OCI-LY3 (cell line): ENCODE measurements around the gene PMCH.

Source experiments
- H2AFZ ChIP-seq: fragments of 200-600, 300-600 bp; shearing (Covaris generic); 2 replicates; pipeline ENCODE4 v1.6.0; 2014; ENCODE audit warnings: antibody characterized with exemption, low read depth, low read length
- H3K27ac ChIP-seq: fragments of 200-600, 300-600 bp; sonication (generic); 2 replicates; pipeline ENCODE4 v1.5.1; 2014; ENCODE audit warnings: mild to moderate bottlenecking, low read length, moderate library complexity, mixed read lengths
- H3K27me3 ChIP-seq: fragments of 200-600, 300-600 bp; sonication (generic); 2 replicates; pipeline ENCODE4 v1.6.1; 2014; ENCODE audit warnings: low read depth, low read length, mixed read lengths
- H3K36me3 ChIP-seq: fragments of 200-600, 300-600 bp; sonication (generic); replicated peaks from 2 replicates; pipeline ENCODE3; 2014; ENCODE audit warnings: low read depth, low read length, mixed read lengths
- H3K4me1 ChIP-seq: fragments of 300-600, 200-600 bp; sonication (generic); 2 replicates; pipeline ENCODE4 v1.6.1; 2014; ENCODE audit warnings: low read length, mixed read lengths
- H3K4me2 ChIP-seq: fragments of 200-600, 300-600 bp; sonication (generic); 2 replicates; pipeline ENCODE4 v1.6.1; 2014; ENCODE audit warnings: low read length, mixed read lengths
- H3K4me3 ChIP-seq: fragments of 300-600, 200-600 bp; sonication (generic); 2 replicates; pipeline ENCODE4 v1.5.1; 2014; ENCODE audit warnings: antibody characterized with exemption, mild to moderate bottlenecking, low read length, moderate library complexity
- H3K79me2 ChIP-seq: fragments of 300-600, 200-600 bp; shearing (Covaris generic); 2 replicates; pipeline ENCODE4 v1.6.1; 2014; ENCODE audit warnings: mild to moderate bottlenecking, low read length, mixed read lengths
- H3K9ac ChIP-seq: fragments of 300-600, 200-600 bp; shearing (Covaris generic); 2 replicates; pipeline ENCODE4 v1.6.0; 2014; ENCODE audit warnings: mild to moderate bottlenecking, low read length, moderate library complexity
- H3K9me3 ChIP-seq: fragments of 200-600, 300-600 bp; shearing (Covaris generic); 2 replicates; pipeline ENCODE4 v1.6.1; 2014; ENCODE audit warnings: low read length, mixed read lengths; ENCODE audit not compliant: insufficient read depth
- H4K20me1 ChIP-seq: fragments of 200-600, 300-600 bp; sonication (generic); 2 replicates; pipeline ENCODE4 v1.6.1; 2016; ENCODE audit warnings: low read length, mixed read lengths; ENCODE audit not compliant: insufficient read depth
- EZH2phosphoT487 ChIP-seq: fragments of 200-600 bp; shearing (Covaris generic); IDR thresholded peaks from 2 replicates; pipeline ENCODE4 v1.6.1; 2018; ENCODE audit warnings: antibody characterized with exemption, mixed run types, low read depth
- TF ChIP-seq, protein P1 (sequence below): fragments of 200-600, 300-600 bp; sonication (generic); IDR thresholded peaks from 2 replicates; pipeline ENCODE4 v1.5.1; 2014; ENCODE audit warnings: antibody characterized with exemption, low read length, low read depth

The PMCH gene

GRCh38 chr12:102182635-102183034, 15.0 kb downstream of the PMCH start:
- Histone ChIP-seq H3K79me2 (no peaks in the 10 kb centered on the region), H3K36me3 (peaks cover 21% of the 10 kb centered on the region), H3K4me3 (no peak overlapping the region), H3K4me1 (peaks cover 5% of the 10 kb centered on the region), H3K27ac (no peak overlapping the region), H3K9ac (no peak overlapping the region), H3K27me3 (no peaks in the 10 kb centered on the region), H4K20me1 (no peaks in the 10 kb centered on the region), H2AFZ (no peak overlapping the region), H3K9me3 (no peaks in the 10 kb centered on the region), H3K4me2 (no peak overlapping the region)
- TF ChIP-seq, protein P1, sequence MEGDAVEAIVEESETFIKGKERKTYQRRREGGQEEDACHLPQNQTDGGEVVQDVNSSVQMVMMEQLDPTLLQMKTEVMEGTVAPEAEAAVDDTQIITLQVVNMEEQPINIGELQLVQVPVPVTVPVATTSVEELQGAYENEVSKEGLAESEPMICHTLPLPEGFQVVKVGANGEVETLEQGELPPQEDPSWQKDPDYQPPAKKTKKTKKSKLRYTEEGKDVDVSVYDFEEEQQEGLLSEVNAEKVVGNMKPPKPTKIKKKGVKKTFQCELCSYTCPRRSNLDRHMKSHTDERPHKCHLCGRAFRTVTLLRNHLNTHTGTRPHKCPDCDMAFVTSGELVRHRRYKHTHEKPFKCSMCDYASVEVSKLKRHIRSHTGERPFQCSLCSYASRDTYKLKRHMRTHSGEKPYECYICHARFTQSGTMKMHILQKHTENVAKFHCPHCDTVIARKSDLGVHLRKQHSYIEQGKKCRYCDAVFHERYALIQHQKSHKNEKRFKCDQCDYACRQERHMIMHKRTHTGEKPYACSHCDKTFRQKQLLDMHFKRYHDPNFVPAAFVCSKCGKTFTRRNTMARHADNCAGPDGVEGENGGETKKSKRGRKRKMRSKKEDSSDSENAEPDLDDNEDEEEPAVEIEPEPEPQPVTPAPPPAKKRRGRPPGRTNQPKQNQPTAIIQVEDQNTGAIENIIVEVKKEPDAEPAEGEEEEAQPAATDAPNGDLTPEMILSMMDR, result no peak
- no peak for TF ChIP-seq EZH2phosphoT487

GRCh38 chr12:102174761-102175160, 22.9 kb downstream of the PMCH start:
- no peaks in the 10 kb centered on the region for H3K27me3 ChIP-seq
- no peak overlapping the region for H2AFZ ChIP-seq
- H3K4me3 ChIP-seq, result no peak overlapping the region
- H3K4me1 ChIP-seq, result no peaks in the 10 kb centered on the region
- no peak overlapping the region for H3K27ac ChIP-seq
- H3K9ac ChIP-seq, result no peak overlapping the region
- H3K36me3 ChIP-seq, result peaks cover 24% of the 10 kb centered on the region
- no peaks in the 10 kb centered on the region for H3K79me2 ChIP-seq
- no peak overlapping the region for H3K4me2 ChIP-seq
- H3K9me3 ChIP-seq, result no peaks in the 10 kb centered on the region
- no peak for TF ChIP-seq EZH2phosphoT487
- TF ChIP-seq, protein P1, result no peak
- no peaks in the 10 kb centered on the region for H4K20me1 ChIP-seq

DNA sequence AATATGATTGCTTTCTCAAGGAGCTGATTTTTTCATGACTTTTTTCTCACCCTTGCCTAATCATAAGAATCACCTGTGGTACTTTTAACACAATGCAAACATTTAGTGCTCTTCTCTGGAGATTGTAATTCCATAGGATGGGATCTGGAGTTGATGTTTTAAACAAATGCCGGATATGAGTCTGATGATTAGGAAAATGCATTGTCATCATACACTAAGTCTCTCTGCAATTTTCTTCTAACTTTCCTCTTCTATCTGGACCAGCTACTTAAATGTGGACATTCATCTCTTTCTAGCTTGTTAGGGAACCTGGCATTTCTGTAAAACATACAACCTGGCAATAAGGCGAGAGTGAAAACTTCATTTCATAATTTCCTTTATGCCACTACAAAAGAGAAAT, 23.5 kb downstream of the PMCH start:
- Histone ChIP-seq H3K9me3 (no peaks in the 10 kb centered on the region), H2AFZ (no peak overlapping the region), H3K79me2 (no peaks in the 10 kb centered on the region), H3K27me3 (no peaks in the 10 kb centered on the region), H4K20me1 (no peaks in the 10 kb centered on the region), H3K4me3 (no peak overlapping the region), H3K36me3 (peaks cover 21% of the 10 kb centered on the region), H3K4me1 (no peaks in the 10 kb centered on the region), H3K4me2 (no peak overlapping the region), H3K9ac (no peak overlapping the region), H3K27ac (no peak overlapping the region)
- TF ChIP-seq, protein P1, result no peak

- TF ChIP-seq, protein P1, result no peak
- TF ChIP-seq EZH2phosphoT487, result no peak
- no peaks in the 10 kb centered on the region for H3K27me3 ChIP-seq
- H4K20me1 ChIP-seq, result no peaks in the 10 kb centered on the region
- H3K4me2 ChIP-seq, result no peak overlapping the region
- no peak overlapping the region for H2AFZ ChIP-seq
- H3K9me3 ChIP-seq, result no peaks in the 10 kb centered on the region
- H3K4me3 ChIP-seq, result no peak overlapping the region
- no peak overlapping the region for H3K9ac ChIP-seq
- no peak overlapping the region for H3K27ac ChIP-seq
- H3K36me3 ChIP-seq, result peaks cover 11% of the 10 kb centered on the region
- peaks cover 16% of the 10 kb centered on the region for H3K4me1 ChIP-seq
- no peaks in the 10 kb centered on the region for H3K79me2 ChIP-seq
These were observed 25.2 kb downstream of the PMCH start for GRCh38 chr12:102172436-102172835.
